SK-N-SH (cell line): ENCODE data around the gene SAMD9. TPM values are rescaled to one million over a fixed set of nuclear protein-coding genes. Genes with fewer than 3 reads are reported as not detected.
A peak's percentile ranks its signal among the peaks of the same experiment; 100 is the strongest.

Source experiments
- CTCF ChIA-PET: fragments of 300-600, 350-600 bp; formaldehyde crosslinking; extraction: SDS; loops from one replicate; lab custom pipeline; 2021; lab: Yijun Ruan, JAX
- POLR2A ChIA-PET: fragments of 350-600 bp; sonication (Branson Sonifier 250); formaldehyde crosslinking; extraction: SDS; loops from one replicate; lab custom pipeline; 2020; ENCODE audit warnings: antibody characterized with exemption, inconsistent platforms; lab: Yijun Ruan, JAX
- DNase-seq: peaks from one replicate; pipeline ENCODE4 v3.0.0; 2012
- H2AFZ ChIP-seq: fragments of 200-600 bp; sonication (generic); 2 replicates; pipeline ENCODE4 v1.8.1; 2016; ENCODE audit warnings: antibody characterized with exemption, mild to moderate bottlenecking, low read depth
- H3F3A ChIP-seq: fragments of 200-600 bp; sonication (generic); replicated peaks from 2 replicates; pipeline ENCODE3; 2016; ENCODE audit warnings: antibody characterized with exemption, mild to moderate bottlenecking; ENCODE audit not compliant: insufficient read depth
- H3K27ac ChIP-seq, 2 experiments: fragments of 200-500 bp in 1 of 2; fragments of 200-600 bp in 1 of 2; sonication (Bioruptor generic) in 1 of 2; sonication (generic), shearing (Covaris generic) in 1 of 2; 2 replicates each; pipeline versions ENCODE4 v1.5.1 to v1.6.1; 2014 to 2016; ENCODE audit warnings: low read depth in 2 of 2, inconsistent platforms in 1 of 2, low read length in 1 of 2, mild to moderate bottlenecking in 1 of 2, mixed read lengths in 1 of 2
- H3K27me3 ChIP-seq: fragments of 200-600 bp; sonication (generic), shearing (Covaris generic); 2 replicates; pipeline ENCODE4 v1.6.1; 2016; ENCODE audit warnings: mixed run types; ENCODE audit not compliant: insufficient read depth
- H3K36me3 ChIP-seq, 2 experiments: fragments of 200-500 bp in 1 of 2; fragments of 200-600 bp in 1 of 2; sonication (Bioruptor generic) in 1 of 2; sonication (generic) in 1 of 2; replicated peaks in 1 of 2; 2 replicates each; pipeline versions ENCODE3 to v1.5.1; 2014 to 2016; ENCODE audit warnings: low read length in 1 of 2, mild to moderate bottlenecking in 1 of 2; ENCODE audit not compliant: insufficient read depth in 2 of 2, control insufficient read depth in 1 of 2
- H3K4me1 ChIP-seq, 2 experiments: fragments of 200-500 bp in 1 of 2; fragments of 200-600 bp in 1 of 2; sonication (Bioruptor generic) in 1 of 2; sonication (generic), shearing (Covaris generic) in 1 of 2; 2 replicates each; pipeline versions ENCODE4 v1.5.1 to v1.6.1; 2014 to 2016; ENCODE audit warnings: low read depth in 1 of 2, low read length in 1 of 2, mixed run types in 1 of 2; ENCODE audit not compliant: insufficient read depth in 2 of 2, control insufficient read depth in 1 of 2
- H3K4me2 ChIP-seq: fragments of 200-600 bp; sonication (generic), shearing (Covaris generic); 2 replicates; pipeline ENCODE4 v1.6.1; 2017; ENCODE audit warnings: mixed run types
- H3K4me3 ChIP-seq, 2 experiments: fragments of 200-500 bp in 1 of 2; fragments of 200-600 bp in 1 of 2; sonication (Bioruptor generic) in 1 of 2; sonication (generic), shearing (Covaris generic) in 1 of 2; 2 replicates each; pipeline versions ENCODE4 v1.5.1 to v1.8.1; 2014 to 2016; ENCODE audit warnings: low read depth in 2 of 2, inconsistent platforms in 1 of 2, low read length in 1 of 2, mild to moderate bottlenecking in 1 of 2, mixed read lengths in 1 of 2, moderate library complexity in 1 of 2
- H3K79me2 ChIP-seq: fragments of 200-600 bp; sonication (generic); 2 replicates; pipeline ENCODE4 v1.8.1; 2017; ENCODE audit warnings: mild to moderate bottlenecking; ENCODE audit not compliant: insufficient read depth
- H3K9ac ChIP-seq: fragments of 200-600 bp; sonication (generic); 2 replicates; pipeline ENCODE4 v1.6.1; 2017; ENCODE audit warnings: mixed run types
- H3K9me2 ChIP-seq: fragments of 200-600 bp; sonication (generic); 2 replicates; pipeline ENCODE4 v1.6.1; 2017; ENCODE audit warnings: mixed run types
- H3K9me3 ChIP-seq: fragments of 200-600 bp; sonication (generic); 2 replicates; pipeline ENCODE4 v1.6.1; 2017; ENCODE audit warnings: mixed run types, mild to moderate bottlenecking, moderate library complexity
- H4K20me1 ChIP-seq: fragments of 200-600 bp; sonication (generic); 2 replicates; pipeline ENCODE4 v1.6.1; 2017; ENCODE audit warnings: mild to moderate bottlenecking, mixed run types; ENCODE audit not compliant: insufficient read depth
- CHD2 ChIP-seq: fragments of 150-350 bp; IDR thresholded peaks from 2 replicates; pipeline ENCODE4 v1.6.1; 2018; ENCODE audit warnings: low read length; ENCODE audit not compliant: partially characterized antibody
- EP300 ChIP-seq, 2 experiments: IDR thresholded peaks; 2 replicates each; pipeline versions ENCODE4 v1.4.0 to v1.6.1; 2012; ENCODE audit warnings: borderline replicate concordance in 1 of 2, low read depth in 1 of 2, low read length in 1 of 2
- EZH2phosphoT487 ChIP-seq: fragments of 200-600 bp; sonication (generic); IDR thresholded peaks from 2 replicates; pipeline ENCODE4 v1.6.1; 2017; ENCODE audit warnings: low read depth, mixed run types, mild to moderate bottlenecking, antibody characterized with exemption, moderate library complexity, borderline replicate concordance
- FOXJ3 ChIP-seq: sonication (generic); formaldehyde crosslinking; IDR thresholded peaks from 2 replicates; pipeline ENCODE4 v1.5.1; 2020; ENCODE audit warnings: mild to moderate bottlenecking, missing genetic modification reagents
- GABPA ChIP-seq: IDR thresholded peaks from 2 replicates; pipeline ENCODE4 v1.4.0; 2012; ENCODE audit warnings: low read depth, mild to moderate bottlenecking
- GATA2 ChIP-seq: sonication (generic); formaldehyde crosslinking; IDR thresholded peaks from 2 replicates; pipeline ENCODE4 v1.5.0; 2020; ENCODE audit warnings: mild to moderate bottlenecking, missing genetic modification reagents
- MXI1 ChIP-seq: IDR thresholded peaks from 2 replicates; pipeline ENCODE4 v1.6.1; 2012; ENCODE audit warnings: mild to moderate bottlenecking, low read depth, low read length, improper control_type of control experiment
- NFIC ChIP-seq: IDR thresholded peaks from 2 replicates; pipeline ENCODE4 v1.4.0; 2012; ENCODE audit warnings: borderline replicate concordance
- NRF1 ChIP-seq: IDR thresholded peaks from 2 replicates; pipeline ENCODE4 v1.6.1; 2012; ENCODE audit warnings: low read depth, mild to moderate bottlenecking, low read length
- POLR2AphosphoS5 ChIP-seq: IDR thresholded peaks from 2 replicates; pipeline ENCODE4 v1.6.1; 2012; ENCODE audit warnings: low read depth, low read length
- RXRA ChIP-seq: IDR thresholded peaks from 2 replicates; pipeline ENCODE4 v1.4.0; 2012; ENCODE audit warnings: low read depth, mild to moderate bottlenecking, borderline replicate concordance
- SIN3A ChIP-seq: IDR thresholded peaks from 2 replicates; pipeline ENCODE4 v1.6.1; 2012; ENCODE audit warnings: low read depth, mild to moderate bottlenecking, low read length, moderate library complexity, borderline replicate concordance
- SMC3 ChIP-seq: IDR thresholded peaks from 2 replicates; pipeline ENCODE4 v1.6.1; 2012; ENCODE audit warnings: low read depth, low read length, improper control_type of control experiment
- YY1 ChIP-seq: IDR thresholded peaks from 2 replicates; pipeline ENCODE4 v1.4.0; 2012; ENCODE audit warnings: low read depth, mild to moderate bottlenecking
- WGBS: methylation state at CpG from one replicate; pipeline ENCODE4 v1.1.6; 2017; ENCODE audit warnings: low lambda C conversion rate; 5-methylcytosine and 5-hydroxymethylcytosine counted together
- polyA plus RNA-seq, 3 experiments: library from polyadenylated mRNA; depleted of rRNA; stranded (reverse); fragments of >200 nt; gene quantifications; 2 replicates each; pipeline ENCODE4 v1.2.3, GENCODE V29; 2012
- TF ChIP-seq, protein P1 (sequence below): fragments of 150-350 bp; IDR thresholded peaks from 2 replicates; pipeline ENCODE4 v1.6.1; 2017; ENCODE audit warnings: antibody characterized with exemption, low read length, low read depth, borderline replicate concordance
- TF ChIP-seq, protein P2 (sequence below): IDR thresholded peaks from 2 replicates; pipeline ENCODE4 v1.4.0; 2012; ENCODE audit warnings: low read depth
- TF ChIP-seq, protein P3 (sequence below): fragments of 150-350 bp; IDR thresholded peaks from 2 replicates; pipeline ENCODE4 v1.6.1; 2016; ENCODE audit warnings: mild to moderate bottlenecking, low read depth, low read length
- TF ChIP-seq, protein P4 (sequence below): IDR thresholded peaks from 2 replicates; pipeline ENCODE4 v1.6.1; 2012; ENCODE audit warnings: mild to moderate bottlenecking, low read depth, low read length, moderate library complexity

Gene SAMD9
- polyA plus RNA-seq, 1 of the 3 experiments (the other 2 are of a cell fraction): 0.95 TPM

DNA sequence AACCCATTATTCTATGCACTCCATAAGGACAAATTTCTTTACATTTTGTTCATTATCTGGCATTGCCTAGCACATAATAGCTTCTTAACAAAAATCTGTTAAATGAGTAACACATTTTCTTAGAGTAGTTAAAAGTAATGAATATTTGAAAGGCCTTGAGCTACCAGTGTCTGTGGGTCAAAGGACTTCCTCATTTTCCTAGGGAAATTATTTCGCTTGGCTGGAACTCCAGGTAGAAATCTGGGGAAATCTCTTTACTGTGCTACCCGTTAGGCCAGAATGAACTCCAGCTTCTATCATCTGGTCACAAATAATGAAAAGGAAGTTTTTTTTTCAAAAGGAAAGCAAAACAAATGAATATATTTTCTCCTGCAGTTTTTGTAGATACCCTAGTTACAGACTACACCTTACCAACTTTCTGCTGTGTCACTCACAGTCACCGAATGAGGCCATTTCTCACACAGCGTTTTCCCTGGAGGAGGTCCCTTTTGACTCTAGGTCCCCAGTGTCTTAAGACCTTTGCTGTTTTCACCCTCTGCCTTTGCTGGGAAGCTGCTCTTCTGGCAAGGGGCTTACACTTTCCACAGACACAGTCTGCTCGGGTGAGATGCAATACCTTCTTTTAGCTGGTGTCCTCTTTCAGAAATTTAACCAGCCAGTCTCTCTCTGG is 28.8 kb upstream of the SAMD9 start:
- CTCF ChIA-PET: interaction anchor here (1.5 kb wide), 1 partner anchor 15 kb away, joined by 4 read pairs; no protein-coding TSS in a partner anchor
- peak overlapping the region; percentile 95 for H2AFZ ChIP-seq
- peak overlapping the region; percentile 62; the same call in 1 of the 2 replicates for H3K9ac ChIP-seq
- H3K79me2 ChIP-seq: no peaks in the 10 kb centered on the region; the same call in 1 of the 2 replicates
- peak overlapping the region; percentile 85 for H3K4me2 ChIP-seq
- H4K20me1 ChIP-seq: no peaks in the 10 kb centered on the region
- peaks cover 4 to 12% of the 10 kb centered on the region in 2 experiments for H3K36me3 ChIP-seq
- H3K9me2 ChIP-seq: no peaks in the 10 kb centered on the region
- peaks cover 15% of the 10 kb centered on the region for H3F3A ChIP-seq
- H3K9me3 ChIP-seq: no peaks in the 10 kb centered on the region
- peak overlapping the region; percentile 54 to 58; a peak in 2 of 4 replicates for H3K27ac ChIP-seq
- DNase-seq: no peak
- TF ChIP-seq, protein P1, sequence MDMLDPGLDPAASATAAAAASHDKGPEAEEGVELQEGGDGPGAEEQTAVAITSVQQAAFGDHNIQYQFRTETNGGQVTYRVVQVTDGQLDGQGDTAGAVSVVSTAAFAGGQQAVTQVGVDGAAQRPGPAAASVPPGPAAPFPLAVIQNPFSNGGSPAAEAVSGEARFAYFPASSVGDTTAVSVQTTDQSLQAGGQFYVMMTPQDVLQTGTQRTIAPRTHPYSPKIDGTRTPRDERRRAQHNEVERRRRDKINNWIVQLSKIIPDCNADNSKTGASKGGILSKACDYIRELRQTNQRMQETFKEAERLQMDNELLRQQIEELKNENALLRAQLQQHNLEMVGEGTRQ: no peak
- no peak for TF ChIP-seq GATA2
- TF ChIP-seq FOXJ3: no peak
- no peak for TF ChIP-seq EZH2phosphoT487
- no peak for TF ChIP-seq YY1
- TF ChIP-seq CHD2: no peak
- no peak for TF ChIP-seq NRF1
- TF ChIP-seq SMC3: no peak
- TF ChIP-seq, protein P2, sequence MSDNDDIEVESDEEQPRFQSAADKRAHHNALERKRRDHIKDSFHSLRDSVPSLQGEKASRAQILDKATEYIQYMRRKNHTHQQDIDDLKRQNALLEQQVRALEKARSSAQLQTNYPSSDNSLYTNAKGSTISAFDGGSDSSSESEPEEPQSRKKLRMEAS: no peak
- TF ChIP-seq RXRA: no peak
- no peak for TF ChIP-seq POLR2AphosphoS5
- no peak for TF ChIP-seq SIN3A
- POLR2A ChIA-PET: no interaction called here
- 77% methylated on average over 5 of the region's 5 CpGs for WGBS
- peak overlapping the region; percentile 51 to 61; a peak in 3 of 4 replicates for H3K4me3 ChIP-seq
- H3K27me3 ChIP-seq: no peaks in the 10 kb centered on the region
- H3K4me1 ChIP-seq: peaks cover 0 to 9% of the 10 kb centered on the region in 2 experiments; a peak in 3 of 4 replicates

DNA sequence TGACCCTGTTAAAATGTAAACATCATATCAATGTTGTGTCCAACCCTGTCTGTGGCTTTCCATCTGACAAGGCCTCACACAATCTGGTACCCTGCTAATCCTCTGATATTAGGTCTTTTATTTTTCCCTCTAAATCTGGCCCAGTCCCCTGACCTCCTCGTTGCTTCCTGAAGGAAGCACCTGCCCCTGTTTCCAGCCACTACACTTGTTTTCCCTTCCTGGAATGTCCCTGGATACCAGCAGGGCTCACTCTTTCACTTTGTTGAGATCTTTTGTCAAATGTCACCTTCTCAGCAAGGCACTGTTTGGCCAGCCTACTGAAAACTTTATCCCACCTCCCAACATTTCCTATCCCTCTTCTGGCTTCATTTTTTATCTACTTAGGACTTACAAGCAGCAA is 28.3 kb upstream of the SAMD9 start:
- CTCF ChIA-PET: interaction anchor here (0.7 to 1.5 kb wide), 2 partner anchors 13 to 14 kb away, joined by 3 to 4 read pairs; no protein-coding TSS in a partner anchor
- Histone ChIP-seq H3K79me2 (no peaks in the 10 kb centered on the region; the same call in 1 of the 2 replicates), H3F3A (peaks cover 15% of the 10 kb centered on the region), H3K27me3 (no peaks in the 10 kb centered on the region), H3K4me1 (peaks cover 0 to 9% of the 10 kb centered on the region in 2 experiments; a peak in 3 of 4 replicates), H3K9me3 (no peaks in the 10 kb centered on the region), H3K4me3 (no peak overlapping the region), H3K27ac (no peak overlapping the region), H3K36me3 (peaks cover 4 to 12% of the 10 kb centered on the region in 2 experiments), H3K9ac (no peak overlapping the region), H3K4me2 (0 out of 2 replicates have a peak overlapping the region, but pooled peaks have one; percentile 85), H3K9me2 (no peaks in the 10 kb centered on the region), H2AFZ (0 out of 2 replicates have a peak overlapping the region, but pooled peaks have one; percentile 95), H4K20me1 (no peaks in the 10 kb centered on the region)
- WGBS: 55% methylated on average over 1 of the region's 1 CpG
- POLR2A ChIA-PET: no interaction called here
- DNase-seq: no peak
- TF ChIP-seq, protein P3, sequence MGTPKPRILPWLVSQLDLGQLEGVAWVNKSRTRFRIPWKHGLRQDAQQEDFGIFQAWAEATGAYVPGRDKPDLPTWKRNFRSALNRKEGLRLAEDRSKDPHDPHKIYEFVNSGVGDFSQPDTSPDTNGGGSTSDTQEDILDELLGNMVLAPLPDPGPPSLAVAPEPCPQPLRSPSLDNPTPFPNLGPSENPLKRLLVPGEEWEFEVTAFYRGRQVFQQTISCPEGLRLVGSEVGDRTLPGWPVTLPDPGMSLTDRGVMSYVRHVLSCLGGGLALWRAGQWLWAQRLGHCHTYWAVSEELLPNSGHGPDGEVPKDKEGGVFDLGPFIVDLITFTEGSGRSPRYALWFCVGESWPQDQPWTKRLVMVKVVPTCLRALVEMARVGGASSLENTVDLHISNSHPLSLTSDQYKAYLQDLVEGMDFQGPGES: no peak
- TF ChIP-seq EP300 (IDR thresholded peaks at IDR 0.05; ENCODE audit: borderline replicate concordance in 1 of 2, low read depth in 1 of 2, low read length in 1 of 2) (no peak), NFIC (no peak), MXI1 (no peak), EZH2phosphoT487 (no peak), FOXJ3 (no peak), GABPA (no peak)
- TF ChIP-seq, protein P4, sequence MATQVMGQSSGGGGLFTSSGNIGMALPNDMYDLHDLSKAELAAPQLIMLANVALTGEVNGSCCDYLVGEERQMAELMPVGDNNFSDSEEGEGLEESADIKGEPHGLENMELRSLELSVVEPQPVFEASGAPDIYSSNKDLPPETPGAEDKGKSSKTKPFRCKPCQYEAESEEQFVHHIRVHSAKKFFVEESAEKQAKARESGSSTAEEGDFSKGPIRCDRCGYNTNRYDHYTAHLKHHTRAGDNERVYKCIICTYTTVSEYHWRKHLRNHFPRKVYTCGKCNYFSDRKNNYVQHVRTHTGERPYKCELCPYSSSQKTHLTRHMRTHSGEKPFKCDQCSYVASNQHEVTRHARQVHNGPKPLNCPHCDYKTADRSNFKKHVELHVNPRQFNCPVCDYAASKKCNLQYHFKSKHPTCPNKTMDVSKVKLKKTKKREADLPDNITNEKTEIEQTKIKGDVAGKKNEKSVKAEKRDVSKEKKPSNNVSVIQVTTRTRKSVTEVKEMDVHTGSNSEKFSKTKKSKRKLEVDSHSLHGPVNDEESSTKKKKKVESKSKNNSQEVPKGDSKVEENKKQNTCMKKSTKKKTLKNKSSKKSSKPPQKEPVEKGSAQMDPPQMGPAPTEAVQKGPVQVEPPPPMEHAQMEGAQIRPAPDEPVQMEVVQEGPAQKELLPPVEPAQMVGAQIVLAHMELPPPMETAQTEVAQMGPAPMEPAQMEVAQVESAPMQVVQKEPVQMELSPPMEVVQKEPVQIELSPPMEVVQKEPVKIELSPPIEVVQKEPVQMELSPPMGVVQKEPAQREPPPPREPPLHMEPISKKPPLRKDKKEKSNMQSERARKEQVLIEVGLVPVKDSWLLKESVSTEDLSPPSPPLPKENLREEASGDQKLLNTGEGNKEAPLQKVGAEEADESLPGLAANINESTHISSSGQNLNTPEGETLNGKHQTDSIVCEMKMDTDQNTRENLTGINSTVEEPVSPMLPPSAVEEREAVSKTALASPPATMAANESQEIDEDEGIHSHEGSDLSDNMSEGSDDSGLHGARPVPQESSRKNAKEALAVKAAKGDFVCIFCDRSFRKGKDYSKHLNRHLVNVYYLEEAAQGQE: no peak
